ENCODE results near the gene COL28A1. TPM values are rescaled to one million over a fixed set of nuclear protein-coding genes. Genes with fewer than 3 reads are reported as not detected.
"Not testable (repeated sequence)": the region's sequence is repeated elsewhere in the genome, so short reads cannot be mapped to it uniquely, and the experiment has no call there.

Gene COL28A1
- total RNA-seq, 8 experiments from 2014 or later: 0.10 to 3.4 (median 0.98) TPM; not detected in 1

DNA sequence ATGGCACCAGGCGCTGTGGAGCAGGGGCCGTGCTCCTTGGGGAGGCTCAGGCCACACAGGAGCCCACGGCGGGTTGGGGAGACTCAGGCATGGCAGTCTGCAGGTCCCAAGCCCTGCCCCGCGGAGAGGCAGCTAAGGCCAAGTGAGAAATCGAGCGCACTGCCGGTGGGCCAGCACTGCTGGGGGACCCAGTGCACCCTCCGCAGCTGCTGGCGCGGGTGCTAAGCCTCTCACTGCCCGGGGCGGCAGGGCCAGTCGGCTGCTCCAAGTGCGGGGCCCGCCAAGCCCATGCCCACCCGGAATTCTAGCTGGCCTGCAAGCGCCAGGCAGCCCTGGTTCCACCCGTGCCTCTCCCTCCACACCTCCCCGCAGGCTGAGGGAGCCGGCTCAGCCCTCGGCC lies 57.1 kb downstream of the COL28A1 start:
- Histone ChIP-seq H3K4me1 (replicated peaks in 1 of 2) (peaks cover 0 to 16% of the 10 kb centered on the region in 2 donors), H3K27ac (no peak overlapping the region), H3K4me3 (no peak overlapping the region)
- in situ Hi-C loops (cut with MboI; ENCODE audit: low pct_unique_long_range_greater_than_20kb in 2 of 9, low sequenced_read_pairs in 9 of 9, unreplicated experiment in 9 of 9): no loop called here
- WGBS, 10 experiments: 54 to 92% (median 80%) methylated on average over 2 to 5 of the region's 23 CpGs; no CpG with 5 or more reads in 7 of the 10 experiments
- no peak for ATAC-seq (replicated peaks in 6 of 8)

DNA sequence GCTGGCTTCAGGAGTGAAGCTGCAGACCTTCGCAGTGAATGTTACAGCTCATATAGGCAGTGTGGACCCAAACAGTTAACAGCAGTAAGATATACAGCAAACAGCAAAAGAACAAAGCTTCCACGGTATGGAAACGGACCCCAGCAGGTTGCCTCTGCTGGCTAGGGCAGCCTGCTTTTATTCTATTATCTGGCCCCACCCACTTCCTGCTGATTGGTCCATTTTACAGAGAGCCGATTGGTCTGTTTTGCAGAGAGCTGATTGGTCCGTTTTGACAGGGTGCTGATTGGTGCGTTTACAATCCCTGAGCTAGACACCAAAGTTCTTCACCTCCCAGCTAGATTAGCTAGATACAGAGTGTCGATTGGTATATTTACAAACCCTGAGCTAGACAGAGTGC lies 58.0 kb downstream of the COL28A1 start:
- H3K4me3 ChIP-seq; ATAC-seq (replicated peaks in 6 of 8); H3K27ac ChIP-seq; in situ Hi-C loops (cut with MboI; ENCODE audit: low pct_unique_long_range_greater_than_20kb in 2 of 9, low sequenced_read_pairs in 9 of 9, unreplicated experiment in 9 of 9): not testable (repeated sequence)
- WGBS, 10 experiments: 40 to 100% (median 80%) methylated on average over 1 to 3 of the region's 7 CpGs; no CpG with 5 or more reads in 3 of the 10 experiments
- peaks cover 0 to 16% of the 10 kb centered on the region in 2 donors for H3K4me1 ChIP-seq (replicated peaks in 1 of 2)

DNA sequence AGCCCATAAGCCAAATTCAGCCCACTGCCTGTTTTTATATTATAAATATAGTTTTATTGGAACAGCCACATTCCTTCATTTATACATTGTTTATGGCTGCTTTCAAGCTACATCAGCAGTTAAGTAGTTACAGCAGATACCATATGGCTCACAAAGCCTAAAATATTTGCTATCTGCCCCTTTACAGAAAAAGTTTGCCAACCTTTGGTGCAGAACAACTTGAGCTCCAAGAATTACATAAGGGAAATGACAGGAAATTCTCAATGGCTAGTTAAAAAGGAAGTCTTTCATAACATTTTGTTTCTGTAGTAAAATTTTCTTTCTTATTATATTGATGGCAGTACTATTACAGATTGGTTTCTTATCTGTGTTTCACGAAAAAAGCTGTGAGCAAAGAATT lies 59.3 kb downstream of the COL28A1 start:
- H3K27ac ChIP-seq: no peak overlapping the region
- WGBS, 10 experiments: 0 to 93% (median 64%) methylated on average over 1 of the region's 1 CpG; no CpG with 5 or more reads in 3 of the 10 experiments
- H3K4me3 ChIP-seq: no peak overlapping the region
- peaks cover 0 to 6% of the 10 kb centered on the region in 2 donors for H3K4me1 ChIP-seq (replicated peaks in 1 of 2)
- no peak for ATAC-seq (replicated peaks in 6 of 8)
- in situ Hi-C loops (cut with MboI; ENCODE audit: low pct_unique_long_range_greater_than_20kb in 2 of 9, low sequenced_read_pairs in 9 of 9, unreplicated experiment in 9 of 9): no loop called here

DNA sequence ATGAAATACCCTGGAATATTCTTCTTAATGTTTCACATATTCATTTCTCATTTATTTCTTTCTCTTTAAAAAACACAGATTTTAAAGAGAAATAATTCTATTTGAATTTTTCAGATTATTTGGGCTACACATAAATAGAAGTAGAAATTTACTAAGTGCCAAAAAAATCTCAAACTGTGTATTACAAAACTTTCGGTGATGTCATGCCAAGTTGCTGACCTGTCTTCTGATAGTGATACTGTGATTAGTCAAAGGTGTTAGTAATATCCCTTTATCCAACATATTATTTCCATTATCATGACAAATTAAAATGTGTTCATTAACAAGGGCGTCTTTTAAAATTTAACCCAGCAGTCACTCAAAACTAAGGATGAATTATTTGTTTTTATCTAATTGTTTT lies 60.1 kb downstream of the COL28A1 start:
- ATAC-seq (replicated peaks in 6 of 8): no peak
- 40 to 100% (median 80%) methylated on average over 1 to 2 of the region's 2 CpGs; no CpG with 5 or more reads in 1 of the 10 experiments for WGBS, 10 experiments
- no peaks in the 10 kb centered on the region for H3K4me1 ChIP-seq (replicated peaks in 1 of 2)
- H3K4me3 ChIP-seq: no peak overlapping the region
- in situ Hi-C loops (cut with MboI; ENCODE audit: low pct_unique_long_range_greater_than_20kb in 2 of 9, low sequenced_read_pairs in 9 of 9, unreplicated experiment in 9 of 9): no loop called here
- H3K27ac ChIP-seq: no peak overlapping the region

DNA sequence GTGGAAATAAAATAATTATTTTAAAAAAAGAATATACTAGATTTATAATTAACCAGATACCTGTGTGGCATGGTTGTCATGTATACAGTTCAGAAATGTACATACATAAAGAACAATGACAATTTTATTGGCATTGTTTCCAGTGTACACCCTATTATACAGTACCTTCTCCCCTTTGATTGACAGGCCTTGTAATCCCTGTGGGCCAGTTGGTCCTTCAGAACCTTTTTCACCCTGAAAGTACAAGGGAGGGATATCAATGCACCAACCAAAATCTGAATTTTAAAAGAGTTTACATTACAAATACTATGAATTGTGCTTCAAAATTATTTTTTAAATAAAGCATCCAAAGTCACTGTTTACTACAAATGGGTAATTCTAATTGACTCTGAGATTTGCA lies 61.2 kb downstream of the COL28A1 start:
- Histone ChIP-seq H3K4me3 (no peak overlapping the region), H3K4me1 (replicated peaks in 1 of 2) (no peaks in the 10 kb centered on the region), H3K27ac (no peak overlapping the region)
- no peak for ATAC-seq (replicated peaks in 6 of 8)
- in situ Hi-C loops (cut with MboI; ENCODE audit: low pct_unique_long_range_greater_than_20kb in 2 of 9, low sequenced_read_pairs in 9 of 9, unreplicated experiment in 9 of 9): no loop called here

DNA sequence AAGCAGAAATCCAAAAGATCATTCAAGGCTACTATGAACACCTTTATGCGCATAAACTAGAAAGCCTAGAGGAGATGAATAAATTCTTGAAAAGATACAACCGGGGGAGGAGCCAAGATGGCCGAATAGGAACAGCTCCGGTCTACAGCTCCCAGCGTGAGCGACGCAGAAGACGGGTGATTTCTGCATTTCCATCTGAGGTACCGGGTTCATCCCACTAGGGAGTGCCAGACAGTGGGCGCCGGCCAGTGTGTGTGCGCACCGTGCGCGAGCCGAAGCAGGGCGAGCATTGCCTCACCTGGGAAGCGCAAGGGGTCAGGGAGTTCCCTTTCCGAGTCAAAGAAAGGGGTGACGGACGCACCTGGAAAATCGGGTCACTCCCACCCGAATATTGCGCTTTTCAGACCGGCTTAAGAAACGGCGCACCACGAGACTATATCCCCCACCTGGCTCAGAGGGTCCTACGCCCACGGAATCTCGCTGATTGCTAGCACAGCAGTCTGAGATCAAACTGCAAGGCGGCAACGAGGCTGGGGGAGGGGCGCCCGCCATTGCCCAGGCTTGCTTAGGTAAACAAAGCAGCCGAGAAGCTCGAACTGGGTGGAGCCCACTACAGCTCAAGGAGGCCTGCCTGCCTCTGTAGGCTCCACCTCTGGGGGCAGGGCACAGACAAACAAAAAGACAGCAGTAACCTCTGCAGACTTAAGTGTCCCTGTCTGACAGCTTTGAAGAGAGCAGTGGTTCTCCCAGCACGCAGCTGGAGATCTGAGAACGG lies 70.5 kb downstream of the COL28A1 start:
- H3K4me3 ChIP-seq; H3K4me1 ChIP-seq (replicated peaks in 1 of 2); ATAC-seq (replicated peaks in 6 of 8); in situ Hi-C loops (cut with MboI; ENCODE audit: low pct_unique_long_range_greater_than_20kb in 2 of 9, low sequenced_read_pairs in 9 of 9, unreplicated experiment in 9 of 9); H3K27ac ChIP-seq: not testable (repeated sequence)
- whole genome bisulfite sequencing, 10 experiments: 84 to 100% (median 92%) methylated on average over 1 to 3 of the region's 39 CpGs; no CpG with 5 or more reads in 3 of the 10 experiments

DNA sequence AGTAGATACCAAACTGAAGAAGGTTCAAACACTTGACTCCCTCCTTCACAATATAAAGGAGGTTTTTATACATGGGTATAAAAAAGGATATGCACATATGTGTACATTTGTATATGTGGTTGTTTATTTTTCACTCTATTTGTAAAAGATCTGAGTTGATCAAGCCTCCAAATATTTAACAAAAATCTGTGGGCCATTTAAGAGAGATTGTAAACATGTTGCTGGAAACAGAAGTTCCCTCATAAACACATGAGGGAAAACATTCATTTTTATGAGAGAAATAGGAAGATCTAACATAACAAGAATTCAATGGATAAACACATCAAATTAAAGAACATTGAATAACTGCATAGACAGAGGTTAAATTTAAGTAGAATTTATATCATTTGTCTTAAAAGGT lies 81.7 kb downstream of the COL28A1 start:
- H3K4me3 ChIP-seq: no peak overlapping the region
- in situ Hi-C loops (cut with MboI; ENCODE audit: low pct_unique_long_range_greater_than_20kb in 2 of 9, low sequenced_read_pairs in 9 of 9, unreplicated experiment in 9 of 9): no loop called here
- ATAC-seq (replicated peaks in 6 of 8): no peak
- no peaks in the 10 kb centered on the region for H3K4me1 ChIP-seq (replicated peaks in 1 of 2)
- H3K27ac ChIP-seq: no peak overlapping the region

DNA sequence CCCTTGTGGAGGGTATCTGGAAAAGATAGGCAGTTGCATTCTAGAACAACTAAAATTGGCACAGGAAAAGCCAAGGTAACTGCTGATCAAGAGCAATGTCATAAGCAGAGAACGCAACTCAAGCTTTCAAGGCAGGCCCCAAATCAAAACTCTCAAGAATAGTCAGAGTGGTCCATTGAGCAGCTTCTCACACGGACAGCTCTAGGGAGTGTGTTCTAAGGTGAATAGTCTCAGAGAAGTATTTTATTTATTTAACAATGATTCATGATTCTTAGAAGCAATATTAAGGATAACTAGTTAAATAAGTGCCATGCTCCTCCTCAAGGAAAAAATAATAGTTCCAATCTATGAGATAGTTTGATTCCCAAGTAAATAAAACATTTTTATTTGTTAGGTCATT lies 83.0 kb downstream of the COL28A1 start:
- H3K4me1 ChIP-seq (replicated peaks in 1 of 2): no peaks in the 10 kb centered on the region
- no peak overlapping the region for H3K27ac ChIP-seq
- in situ Hi-C loops (cut with MboI; ENCODE audit: low pct_unique_long_range_greater_than_20kb in 2 of 9, low sequenced_read_pairs in 9 of 9, unreplicated experiment in 9 of 9): no loop called here
- no peak for ATAC-seq (replicated peaks in 6 of 8)
- WGBS, 10 experiments: 46 to 100% (median 96%) methylated on average over 1 to 2 of the region's 2 CpGs; no CpG with 5 or more reads in 1 of the 10 experiments
- no peak overlapping the region for H3K4me3 ChIP-seq

DNA sequence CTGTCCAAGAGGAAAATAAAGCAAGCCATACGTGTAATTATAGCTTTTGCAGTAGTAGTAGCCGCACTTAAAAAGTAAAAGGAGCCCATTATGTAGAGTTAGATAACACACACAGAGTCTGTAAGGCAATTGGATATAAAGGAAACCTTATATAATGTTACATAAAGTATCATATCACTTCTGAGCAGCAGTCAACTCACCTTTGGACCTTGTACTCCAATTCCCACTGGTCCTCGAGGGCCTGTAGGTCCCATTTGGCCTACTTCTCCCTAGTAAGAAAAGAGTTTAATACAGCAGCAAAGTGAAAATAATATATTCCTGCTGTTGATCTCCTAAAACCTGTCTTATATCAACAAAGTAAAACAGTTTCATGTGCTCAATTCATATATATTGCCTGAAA lies 83.6 kb downstream of the COL28A1 start:
- Histone ChIP-seq H3K4me1 (replicated peaks in 1 of 2) (no peaks in the 10 kb centered on the region), H3K4me3 (no peak overlapping the region), H3K27ac (no peak overlapping the region)
- ATAC-seq (replicated peaks in 6 of 8): no peak
- in situ Hi-C loops (cut with MboI; ENCODE audit: low pct_unique_long_range_greater_than_20kb in 2 of 9, low sequenced_read_pairs in 9 of 9, unreplicated experiment in 9 of 9): no loop called here
- WGBS, 10 experiments: 61 to 100% (median 80%) methylated on average over 1 to 3 of the region's 3 CpGs; no CpG with 5 or more reads in 3 of the 10 experiments

DNA sequence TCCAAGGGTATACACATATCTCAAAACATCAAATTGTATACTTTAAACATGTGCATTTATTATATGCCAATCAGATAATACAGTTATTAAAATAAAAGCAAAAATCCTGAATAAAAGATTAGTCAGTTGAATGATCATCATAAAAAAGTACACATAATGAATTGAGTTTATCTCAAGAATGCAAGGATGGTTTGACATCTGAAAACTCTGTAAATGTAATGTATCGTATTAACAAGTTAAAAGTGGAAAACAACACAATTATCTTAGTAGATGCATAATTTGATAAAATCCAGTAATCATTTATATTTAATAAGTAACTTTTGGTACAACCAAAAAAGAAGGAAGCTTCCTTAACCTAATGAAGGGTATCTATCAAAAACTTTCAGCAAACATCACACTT lies 86.6 kb downstream of the COL28A1 start:
- in situ Hi-C loops (cut with MboI; ENCODE audit: low pct_unique_long_range_greater_than_20kb in 2 of 9, low sequenced_read_pairs in 9 of 9, unreplicated experiment in 9 of 9): loop anchor here in 3 of 9 experiments (25.0 kb wide), 2 partner anchors 88 to 763 kb away; partner anchors contain the start of gene COL28A1 (in 2 of the 3)

DNA sequence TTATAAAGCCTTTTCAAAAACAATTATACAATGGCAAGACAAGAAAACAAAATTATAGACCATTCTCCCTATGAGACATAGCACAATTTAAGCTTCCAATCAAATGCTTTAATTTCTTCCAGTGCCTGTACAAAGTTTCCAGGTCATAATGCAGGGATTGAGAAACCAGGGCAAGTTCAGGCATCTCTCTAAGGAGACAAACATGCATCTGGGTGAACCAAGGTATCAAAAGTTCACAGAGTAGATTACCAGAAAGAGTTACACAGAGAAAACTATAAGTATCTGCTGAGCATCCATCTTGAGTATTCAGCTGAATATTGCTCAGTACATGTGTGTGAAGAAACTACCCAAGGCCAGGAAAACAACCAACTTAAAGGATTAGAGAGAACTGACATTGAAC lies 89.1 kb downstream of the COL28A1 start:
- no peak overlapping the region for H3K27ac ChIP-seq
- H3K4me1 ChIP-seq (replicated peaks in 1 of 2): no peaks in the 10 kb centered on the region
- no peak overlapping the region for H3K4me3 ChIP-seq
- no peak for ATAC-seq (replicated peaks in 6 of 8)
- in situ Hi-C loops (cut with MboI; ENCODE audit: low pct_unique_long_range_greater_than_20kb in 2 of 9, low sequenced_read_pairs in 9 of 9, unreplicated experiment in 9 of 9): loop anchor here in 3 of 9 experiments (25.0 kb wide), 2 partner anchors 91 to 766 kb away; partner anchors contain the start of gene COL28A1 (in 2 of the 3)

More for the DNA sequence above, 86.6 kb downstream of the COL28A1 start:
- H3K4me3 ChIP-seq: no peak overlapping the region
- ATAC-seq (replicated peaks in 6 of 8): no peak
- no peaks in the 10 kb centered on the region for H3K4me1 ChIP-seq (replicated peaks in 1 of 2)
- WGBS, 10 experiments: 21 to 100% (median 86%) methylated on average over 1 of the region's 1 CpG
- no peak overlapping the region for H3K27ac ChIP-seq

DNA sequence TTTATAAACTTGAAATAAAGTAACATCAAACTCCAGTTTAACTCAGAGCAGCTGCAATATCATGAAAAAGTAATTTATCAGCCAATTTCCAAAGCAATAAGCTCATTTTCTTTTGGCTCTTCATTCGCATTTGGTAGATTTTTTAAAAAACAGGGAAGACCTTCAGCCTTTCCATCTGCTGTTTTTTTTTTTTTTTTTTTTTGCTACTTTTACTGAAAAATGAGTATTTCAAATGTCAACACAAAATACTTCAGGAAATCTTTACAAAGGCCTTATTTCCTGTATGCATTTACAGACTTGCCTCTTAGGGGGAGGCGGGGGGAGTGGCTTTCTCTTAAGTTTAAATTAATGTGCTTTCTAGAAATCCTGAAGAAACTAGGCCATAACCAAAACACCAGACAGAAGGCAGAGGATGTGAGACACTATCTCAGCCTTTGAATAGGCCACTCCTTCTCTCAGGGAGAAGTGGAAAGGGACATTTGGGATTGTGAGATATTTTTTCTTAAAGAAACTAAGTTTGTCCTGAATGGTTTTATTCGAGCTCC lies 91.8 kb downstream of the COL28A1 start:
- WGBS, 10 experiments: 28 to 100% (median 83%) methylated on average over 1 to 3 of the region's 3 CpGs
- in situ Hi-C loops (cut with MboI; ENCODE audit: low pct_unique_long_range_greater_than_20kb in 2 of 9, low sequenced_read_pairs in 9 of 9, unreplicated experiment in 9 of 9): loop anchor here in 3 of 9 experiments (25.0 kb wide), 2 partner anchors 93 to 768 kb away; partner anchors contain the start of gene COL28A1 (in 2 of the 3)
- H3K4me3 ChIP-seq: no peak overlapping the region
- no peak for ATAC-seq (replicated peaks in 6 of 8)
- H3K27ac ChIP-seq: no peak overlapping the region
- H3K4me1 ChIP-seq (replicated peaks in 1 of 2): no peaks in the 10 kb centered on the region

DNA sequence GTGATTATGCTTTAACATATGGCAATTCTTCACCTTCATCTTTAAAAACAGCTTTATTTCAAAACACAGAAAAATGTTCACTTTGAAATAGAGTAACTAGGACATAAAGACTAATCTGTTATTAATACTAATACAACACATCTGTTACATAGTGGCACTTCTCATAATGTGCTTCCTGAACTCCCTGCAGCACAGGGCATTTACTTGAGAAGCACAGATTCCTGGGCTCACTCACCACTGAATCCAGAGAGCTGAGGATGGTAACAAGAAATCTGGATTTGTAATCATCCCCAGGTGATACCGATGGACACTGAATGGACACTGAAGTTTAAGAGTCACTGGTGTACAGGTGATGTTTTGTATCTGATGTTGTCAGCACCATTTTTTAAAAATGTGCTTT lies 96.1 kb downstream of the COL28A1 start:
- in situ Hi-C loops (cut with MboI; ENCODE audit: low pct_unique_long_range_greater_than_20kb in 2 of 9, low sequenced_read_pairs in 9 of 9, unreplicated experiment in 9 of 9): loop anchor here in 3 of 9 experiments (25.0 kb wide), 2 partner anchors 98 to 773 kb away; partner anchors contain the start of gene COL28A1 (in 2 of the 3)
- Histone ChIP-seq H3K4me3 (no peak overlapping the region), H3K27ac (no peak overlapping the region), H3K4me1 (replicated peaks in 1 of 2) (no peaks in the 10 kb centered on the region)
- WGBS, 10 experiments: 0 to 100% (median 100%) methylated on average over 1 of the region's 1 CpG; no CpG with 5 or more reads in 7 of the 10 experiments
- ATAC-seq (replicated peaks in 6 of 8): no peak

Measured in motor neuron (in vitro differentiated cells).